ENCODE measurements around the gene FST.

The FST gene

GRCh38 chr5:53475320-53475719 is 5.1 kb upstream of the FST start:
- DNase-seq, result no peak

DNA sequence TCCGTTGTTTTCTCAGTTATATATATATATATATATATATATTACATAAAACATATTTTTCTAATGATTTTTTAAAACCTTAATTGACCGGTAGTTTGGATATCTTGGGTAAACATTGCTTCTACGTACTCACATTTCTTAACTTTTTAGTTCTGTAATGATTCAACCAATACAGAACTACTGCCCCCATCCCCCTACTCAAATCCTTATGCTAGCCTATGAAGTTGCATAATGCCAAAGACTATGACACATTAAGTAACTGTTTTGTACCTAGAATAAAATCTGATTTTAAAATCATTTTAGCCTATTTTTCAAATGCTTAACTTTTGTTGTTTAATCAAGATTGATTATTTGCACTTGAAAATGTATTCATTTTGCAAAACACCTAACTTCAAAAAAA is 4.4 kb upstream of the FST start:
- no peak for DNase-seq

- no peak for DNase-seq
Observed at GRCh38 chr5:53476531-53477480, 3.6 kb upstream of the FST start.

GRCh38 chr5:53478411-53479044 is 1.9 kb upstream of the FST start:
- peak; percentile 26 to 30 for DNase-seq

DNA sequence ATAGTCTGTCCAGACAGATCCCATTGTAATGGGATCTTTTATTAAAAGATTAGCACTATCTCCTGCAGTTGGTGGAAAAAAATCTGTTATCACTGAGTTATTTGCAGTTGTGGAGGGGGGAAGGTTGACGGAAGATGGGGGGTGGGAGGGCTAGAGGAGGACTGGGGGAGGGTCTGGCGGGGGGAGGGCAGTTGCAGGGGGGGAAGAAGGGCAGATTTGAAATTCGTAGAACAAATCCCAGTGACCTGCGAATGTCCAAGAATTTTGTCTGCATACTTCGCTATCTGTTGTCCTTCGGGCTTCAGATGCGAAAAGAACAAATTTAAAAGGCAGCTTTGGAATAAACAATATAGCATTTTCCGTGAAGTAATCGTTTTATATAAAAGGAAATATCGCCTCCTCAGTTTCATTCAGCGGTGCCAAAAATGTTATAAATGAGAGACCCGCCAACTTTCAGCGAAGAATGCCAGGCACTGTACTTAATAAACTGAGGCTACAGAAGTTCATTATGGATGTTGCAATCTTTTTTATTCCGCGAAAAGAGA is 1.3 kb upstream of the FST start:
- DNase-seq, result no peak

GRCh38 chr5:53479590-53480415 is 626 bp upstream of the FST start:
- peak; percentile 45 to 56 for DNase-seq

- no peak for DNase-seq
Observed at GRCh38 chr5:53481159-53481886, 894 bp downstream of the FST start.

- DNase-seq, result peak; percentile 73 to 79
Observed at GRCh38 chr5:53481887-53482716, 1.7 kb downstream of the FST start.

- peak; percentile 34 to 41 for DNase-seq
Observed at GRCh38 chr5:53482717-53483638, 2.5 kb downstream of the FST start.

DNA sequence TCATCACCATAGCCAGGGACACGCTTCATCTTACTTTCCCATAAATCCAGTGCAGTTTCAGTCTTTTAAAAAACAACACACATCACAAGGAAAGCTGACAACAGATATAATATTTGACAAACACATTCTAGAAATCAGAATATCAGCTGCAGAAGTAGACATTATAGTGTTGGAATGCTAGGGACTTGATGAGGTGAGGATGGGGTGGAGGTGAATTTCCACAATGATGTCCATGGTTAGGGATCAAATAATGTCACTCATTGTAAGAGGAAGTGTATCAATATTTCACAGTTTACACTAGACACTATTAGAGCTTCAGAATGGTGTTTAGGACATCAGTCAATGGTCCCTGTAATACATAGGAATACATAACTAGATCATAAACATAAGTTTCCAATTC is 7.0 kb downstream of the FST start:
- DNase-seq, result no peak

- DNase-seq, result no peak
Observed at GRCh38 chr5:53488195-53488722, 7.8 kb downstream of the FST start.

GRCh38 chr5:53490747-53491146 is 10.3 kb downstream of the FST start:
- no peak for DNase-seq

DNA sequence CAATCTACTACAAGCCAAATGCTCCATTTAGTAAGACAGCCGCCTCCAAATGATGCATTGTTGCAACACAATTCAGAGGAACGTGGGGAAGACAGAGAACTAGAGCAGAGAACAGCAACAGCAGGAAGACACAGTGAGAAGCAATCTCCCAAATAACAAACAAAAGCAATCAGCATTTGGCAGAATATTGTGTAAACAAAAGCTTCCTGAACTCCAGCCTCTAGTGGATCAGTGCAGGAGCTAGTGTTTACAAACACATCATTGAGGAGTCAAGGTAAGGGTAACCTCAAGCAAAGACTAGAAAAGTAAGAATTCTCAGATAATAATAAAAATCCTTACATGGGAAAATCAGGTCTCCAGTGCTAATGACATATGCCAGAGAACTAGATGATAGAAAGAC is 20.6 kb downstream of the FST start:
- no peak for DNase-seq

DNA sequence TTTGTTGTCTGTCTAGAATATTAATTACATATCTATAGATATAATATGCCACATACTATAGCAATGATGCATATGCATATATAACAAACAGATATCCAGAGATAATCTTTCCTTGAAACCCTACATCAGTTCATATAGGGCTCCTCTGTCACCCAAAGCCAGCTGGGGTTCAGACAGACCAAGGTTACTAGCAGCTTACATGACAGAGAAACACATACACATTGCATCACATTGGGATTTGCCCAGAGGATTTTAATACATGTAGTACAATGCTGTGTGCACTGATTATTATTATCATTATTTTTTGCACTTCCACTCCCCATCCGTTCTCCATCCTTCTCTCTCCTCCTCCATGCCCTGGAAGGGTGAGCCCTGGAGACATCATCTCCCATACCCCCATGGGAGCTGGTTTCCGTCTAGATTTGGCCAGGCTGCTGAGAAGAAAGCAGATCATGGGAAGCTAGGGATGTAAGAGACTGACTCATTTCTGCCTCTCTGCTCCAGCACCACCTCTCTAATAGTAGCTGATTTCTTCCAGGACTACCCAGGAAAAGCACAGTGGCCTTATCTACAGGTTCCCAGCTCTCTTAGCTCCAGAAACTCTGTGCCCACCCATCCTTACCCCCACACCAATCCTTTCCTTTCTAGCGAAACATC is 23.3 kb downstream of the FST start:
- DNase-seq, result no peak

DNA sequence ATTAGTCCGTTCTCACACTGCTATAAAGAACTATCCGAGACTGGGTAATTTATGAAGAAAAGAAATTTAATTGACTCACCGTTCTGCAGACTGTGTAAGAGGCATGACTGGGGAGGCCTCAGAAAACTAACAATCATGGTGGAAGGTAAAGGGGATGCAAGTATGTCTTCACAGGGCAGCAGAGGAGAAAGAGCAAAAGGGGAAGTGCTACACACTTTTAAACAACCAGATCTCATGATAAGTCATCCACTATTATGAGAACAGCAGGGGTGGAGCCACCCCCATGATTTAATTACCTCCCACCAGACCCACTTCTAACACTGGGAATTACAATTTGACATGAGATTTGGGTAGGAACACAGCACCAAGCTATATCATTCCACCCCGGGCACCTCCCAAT is 26.6 kb downstream of the FST start:
- DNase-seq, result no peak

DNA sequence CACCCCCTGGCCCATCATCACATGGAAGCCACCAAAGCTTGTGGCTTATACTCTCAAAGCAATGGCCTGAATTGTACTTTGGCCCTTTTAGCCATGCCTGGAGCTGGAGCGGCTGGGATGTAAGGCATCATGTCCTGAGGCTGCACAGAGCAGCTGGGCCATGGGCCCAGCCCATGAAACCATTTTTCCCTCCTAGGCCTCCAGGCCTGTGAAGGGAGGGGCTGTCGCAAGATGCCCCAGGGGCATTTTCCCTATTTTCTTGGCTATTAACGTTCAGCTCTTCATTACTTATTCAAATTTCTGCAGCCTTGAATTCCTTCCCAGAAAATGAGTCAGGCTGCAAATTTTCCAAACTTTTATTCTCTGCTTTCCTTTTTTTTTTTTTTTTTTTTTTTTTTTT is 27.7 kb downstream of the FST start:
- no peak for DNase-seq

DNA sequence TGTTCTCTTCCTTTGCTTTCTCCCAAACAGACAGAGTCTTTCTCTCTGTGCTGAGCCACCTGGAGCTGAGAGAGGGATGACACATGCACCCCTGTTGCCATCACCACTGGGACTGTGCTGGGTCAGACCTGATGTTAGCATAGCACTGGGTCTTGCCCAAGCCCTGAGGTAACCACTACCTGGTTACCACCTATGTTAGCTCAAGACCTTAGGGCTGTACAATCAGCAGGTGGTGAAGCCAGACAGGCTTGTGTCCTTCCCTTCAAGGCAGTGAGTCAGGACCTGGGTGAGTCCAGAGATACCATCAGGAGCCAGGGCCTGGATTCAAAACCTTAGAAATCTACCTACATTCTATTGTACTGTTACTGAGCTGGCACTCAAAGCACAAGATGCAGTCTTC is 32.1 kb downstream of the FST start:
- no peak for DNase-seq

DNA sequence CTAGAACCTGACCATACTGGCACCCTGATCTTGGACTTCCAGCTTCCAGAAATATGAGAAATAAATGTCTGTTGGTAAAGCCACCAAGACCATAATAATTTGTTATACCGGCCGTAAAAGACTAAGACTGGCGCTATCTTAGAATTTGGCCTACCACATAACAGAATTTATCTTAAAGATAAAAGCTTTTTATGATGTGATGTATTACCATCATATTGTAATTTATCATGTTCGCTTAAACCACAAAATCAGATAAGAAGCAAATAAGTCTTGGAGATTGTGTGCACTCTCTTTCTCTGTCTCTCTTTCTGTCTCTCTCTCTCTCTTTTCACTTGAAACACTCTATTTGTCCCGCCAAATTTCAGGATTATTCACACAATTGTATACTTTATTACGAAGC is 35.6 kb downstream of the FST start:
- no peak for DNase-seq

DNA sequence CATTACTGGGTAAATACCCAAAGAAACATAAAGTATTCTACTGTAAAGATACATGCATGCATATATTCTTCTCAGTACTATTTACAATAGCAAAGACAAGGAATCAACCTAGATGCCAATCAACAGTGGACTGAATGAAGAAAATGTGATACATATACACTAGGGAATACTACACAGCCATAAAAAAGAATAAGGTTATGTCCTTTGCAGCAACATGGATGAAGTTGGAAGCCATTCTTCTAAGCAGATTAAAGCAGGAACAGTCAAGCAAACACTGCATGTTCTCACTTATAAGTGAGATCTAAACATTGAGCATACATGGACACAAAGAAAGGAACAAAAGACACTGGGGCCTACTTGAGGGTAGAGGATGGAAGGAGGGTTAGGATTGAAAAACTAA is 40.4 kb downstream of the FST start:
- DNase-seq, result no peak
